IMR-90 (cell line): Measurements from ENCODE around the gene TMEM127. TPM values are rescaled to one million over a fixed set of nuclear protein-coding genes. Genes with fewer than 3 reads are reported as not detected.

Source experiments
- ATAC-seq: fragments of 200-7000 bp; cut with Tn5 transposase; 2 replicates; pipeline ENCODE4 v1.9.1; 2020; ENCODE audit warnings: low read depth, mild to moderate bottlenecking, moderate library complexity
- BruUV-seq: library from RNA; stranded (reverse); fragments of 400-500 nt; replicated peaks from 2 replicates; lab custom pipeline; 2021; lab: Mats Ljungman, UMichigan
- CTCF ChIA-PET: fragments of 300-600 bp; formaldehyde crosslinking; extraction: SDS; loops from one replicate; lab custom pipeline; 2021; ENCODE audit warnings: antibody characterized with exemption; lab: Yijun Ruan, JAX
- POLR2A ChIA-PET: fragments of 300-600 bp; sonication (Branson Sonifier 250); formaldehyde crosslinking; loops from one replicate; lab custom pipeline; 2022; ENCODE audit warnings: antibody characterized with exemption; ENCODE audit not compliant: unreplicated experiment; lab: Charles Lee
- DNase-seq: peaks from one replicate; pipeline ENCODE4 v3.0.0; 2013
- H2AFZ ChIP-seq: replicated peaks from 2 replicates; pipeline ENCODE3; 2013; ENCODE audit warnings: low read length, mild to moderate bottlenecking; ENCODE audit not compliant: poor library complexity
- H2AK5ac ChIP-seq: 2 replicates; pipeline ENCODE4 v1.6.1; 2013; ENCODE audit warnings: low read depth, low read length, inconsistent platforms
- H2AK9ac ChIP-seq: replicated peaks from 2 replicates; pipeline ENCODE3; 2013; ENCODE audit warnings: mild to moderate bottlenecking, low read depth, low read length, moderate library complexity; ENCODE audit not compliant: poor library complexity
- H2BK120ac ChIP-seq: 2 replicates; pipeline ENCODE4 v1.6.1; 2013; ENCODE audit warnings: low read depth, low read length, inconsistent platforms
- H2BK15ac ChIP-seq: 3 replicates; pipeline ENCODE4 v1.6.1; 2013; ENCODE audit warnings: low read depth, low read length, inconsistent platforms
- H2BK20ac ChIP-seq: 2 replicates; pipeline ENCODE4 v1.6.1; 2013; ENCODE audit warnings: low read depth, mild to moderate bottlenecking, inconsistent platforms, low read length, moderate library complexity
- H2BK5ac ChIP-seq: 2 replicates; pipeline ENCODE4 v1.6.1; 2013; ENCODE audit warnings: mild to moderate bottlenecking, low read depth, low read length, inconsistent platforms; ENCODE audit not compliant: poor library complexity, severe bottlenecking
- H3K14ac ChIP-seq: replicated peaks from 2 replicates; pipeline ENCODE4 v1.6.1; 2013; ENCODE audit warnings: low read depth, low read length, inconsistent platforms
- H3K18ac ChIP-seq: 2 replicates; pipeline ENCODE4 v1.6.1; 2013; ENCODE audit warnings: low read depth, low read length, control low read depth
- H3K23ac ChIP-seq: 2 replicates; pipeline ENCODE4 v1.6.1; 2013; ENCODE audit warnings: low read depth, low read length, inconsistent platforms
- H3K27ac ChIP-seq: 2 replicates; pipeline ENCODE4 v1.5.1; 2013; ENCODE audit warnings: mild to moderate bottlenecking, control low read depth, low read length; ENCODE audit not compliant: insufficient read depth
- H3K27me3 ChIP-seq: 2 replicates; pipeline ENCODE4 v1.6.1; 2013; ENCODE audit warnings: low read length; ENCODE audit not compliant: control insufficient read depth, insufficient read depth
- H3K36me3 ChIP-seq: 2 replicates; pipeline ENCODE4 v1.6.1; 2013; ENCODE audit warnings: low read length, mixed read lengths; ENCODE audit not compliant: control insufficient read depth, insufficient read depth
- H3K4ac ChIP-seq: 2 replicates; pipeline ENCODE4 v1.6.1; 2013; ENCODE audit warnings: low read depth, low read length, inconsistent platforms
- H3K4me1 ChIP-seq: 2 replicates; pipeline ENCODE4 v1.6.1; 2013; ENCODE audit warnings: low read length, mixed read lengths; ENCODE audit not compliant: control insufficient read depth, insufficient read depth
- H3K4me2 ChIP-seq: 2 replicates; pipeline ENCODE4 v1.6.1; 2013; ENCODE audit warnings: low read depth, mild to moderate bottlenecking, control low read depth, low read length, moderate library complexity
- H3K4me3 ChIP-seq: 2 replicates; pipeline ENCODE4 v1.5.1; 2013; ENCODE audit warnings: low read depth, mild to moderate bottlenecking, control low read depth, low read length, moderate library complexity; ENCODE audit not compliant: insufficient read depth
- H3K56ac ChIP-seq: 2 replicates; pipeline ENCODE4 v1.6.1; 2013; ENCODE audit warnings: low read length, inconsistent platforms; ENCODE audit not compliant: insufficient read depth; ENCODE audit errors: extremely low read depth
- H3K79me1 ChIP-seq, 2 experiments: 2 replicates each; pipeline ENCODE4 v1.6.1; 2013; ENCODE audit warnings: low read length in 2 of 2, inconsistent platforms in 1 of 2, low read depth in 1 of 2
- H3K9ac ChIP-seq: 2 replicates; pipeline ENCODE4 v1.6.1; 2013; ENCODE audit warnings: low read depth, low read length, control low read depth
- H3K9me1 ChIP-seq: 2 replicates; pipeline ENCODE4 v1.6.1; 2013; ENCODE audit warnings: low read length, inconsistent platforms; ENCODE audit not compliant: insufficient read depth
- H3K9me3 ChIP-seq: 2 replicates; pipeline ENCODE4 v1.6.1; 2013; ENCODE audit warnings: low read length; ENCODE audit not compliant: control insufficient read depth, insufficient read depth
- H4K20me1 ChIP-seq: 2 replicates; pipeline ENCODE4 v1.6.1; 2013; ENCODE audit warnings: low read length, inconsistent platforms; ENCODE audit not compliant: insufficient read depth
- H4K5ac ChIP-seq: 2 replicates; pipeline ENCODE4 v1.6.1; 2013; ENCODE audit warnings: mild to moderate bottlenecking, low read depth, low read length, control low read depth
- H4K8ac ChIP-seq, 2 experiments: 2 replicates each; pipeline ENCODE4 v1.6.1; 2013; ENCODE audit warnings: low read depth in 2 of 2, low read length in 2 of 2, control low read depth in 1 of 2, inconsistent platforms in 1 of 2
- H4K91ac ChIP-seq: 2 replicates; pipeline ENCODE4 v1.6.1; 2013; ENCODE audit warnings: low read depth, low read length, inconsistent platforms; ENCODE audit not compliant: insufficient read depth
- BHLHE40 ChIP-seq: fragments of 150-350 bp; IDR thresholded peaks from 2 replicates; pipeline ENCODE4 v1.6.1; 2016; ENCODE audit warnings: mild to moderate bottlenecking, low read depth, low read length
- CEBPB ChIP-seq: IDR thresholded peaks from 2 replicates; pipeline ENCODE4 v1.6.1; 2012; ENCODE audit warnings: low read depth, low read length, improper control_type of control experiment
- CHD1 ChIP-seq: IDR thresholded peaks from 2 replicates; pipeline ENCODE4 v1.6.1; 2012; ENCODE audit warnings: low read depth, low read length, improper control_type of control experiment
- FOS ChIP-seq: fragments of 150-350 bp; IDR thresholded peaks from 2 replicates; pipeline ENCODE4 v1.6.1; 2016; ENCODE audit warnings: low read depth, low read length
- MAFK ChIP-seq: IDR thresholded peaks from 2 replicates; pipeline ENCODE4 v1.6.1; 2012; ENCODE audit warnings: low read depth, low read length, improper control_type of control experiment
- MAZ ChIP-seq: IDR thresholded peaks from 2 replicates; pipeline ENCODE4 v1.6.1; 2012; ENCODE audit warnings: low read depth, mild to moderate bottlenecking, low read length, improper control_type of control experiment, moderate library complexity, borderline replicate concordance
- MXI1 ChIP-seq: IDR thresholded peaks from 2 replicates; pipeline ENCODE4 v1.6.1; 2012; ENCODE audit warnings: low read depth, mild to moderate bottlenecking, low read length, moderate library complexity, borderline replicate concordance
- NFE2L2 ChIP-seq: fragments of 150-350 bp; IDR thresholded peaks from 2 replicates; pipeline ENCODE4 v1.6.1; 2016; ENCODE audit warnings: low read depth, mild to moderate bottlenecking, low read length
- POLR2A ChIP-seq: IDR thresholded peaks from 2 replicates; pipeline ENCODE4 v1.6.1; 2012; ENCODE audit warnings: mild to moderate bottlenecking, low read depth, low read length
- RAD21 ChIP-seq: IDR thresholded peaks from 2 replicates; pipeline ENCODE4 v1.6.1; 2012; ENCODE audit warnings: low read length, improper control_type of control experiment
- RCOR1 ChIP-seq: IDR thresholded peaks from 2 replicates; pipeline ENCODE4 v1.6.1; 2012; ENCODE audit warnings: mild to moderate bottlenecking, low read length, improper control_type of control experiment; ENCODE audit not compliant: insufficient replicate concordance
- RFX5 ChIP-seq: IDR thresholded peaks from 2 replicates; pipeline ENCODE4 v1.8.0; 2012; ENCODE audit warnings: low read depth, mild to moderate bottlenecking, low read length, moderate library complexity
- SMC3 ChIP-seq: fragments of 150-350 bp; IDR thresholded peaks from 2 replicates; pipeline ENCODE4 v1.6.1; 2016; ENCODE audit warnings: low read depth, mild to moderate bottlenecking, antibody characterized with exemption, low read length, moderate library complexity
- WGBS, 2 experiments: methylation state at CpG; one replicate each; pipeline versions ENCODE4 v1.1.5 to v1.1.7; 2013; ENCODE audit warnings: missing lambda C conversion rate in 2 of 2; ENCODE audit not compliant: insufficient read length in 1 of 2; ENCODE audit errors: extremely low coverage in 2 of 2; 5-methylcytosine and 5-hydroxymethylcytosine counted together
- dilution Hi-C: fragments of 300-500 bp; cut with HindIII; formaldehyde crosslinking; loops from one replicate; pipeline ENCODE4 v1.14.3; 2018; ENCODE audit warnings: low sequenced_read_pairs; ENCODE audit not compliant: unreplicated experiment
- in situ Hi-C: fragments of 300-500 bp; cut with MboI; formaldehyde crosslinking; loops from 3 replicates; pipeline ENCODE4 v1.14.3; 2019; ENCODE audit warnings: low sequenced_read_pairs, inconsistent platforms, mixed read lengths
- intact Hi-C: fragments of 100-400 bp; cut with micrococcal nuclease; formaldehyde crosslinking; loops from 2 replicates; pipeline ENCODE4 v1.10.0; 2022
- polyA plus RNA-seq, 3 experiments: library from polyadenylated mRNA; depleted of rRNA; stranded (reverse); fragments of >200 nt; gene quantifications; 2 replicates each; pipeline ENCODE4 v1.2.3, GENCODE V29; 2012; ENCODE audit warnings: low replicate concordance in 1 of 3
- total RNA-seq: library from RNA; depleted of rRNA; stranded (reverse); fragments of >200 nt; gene quantifications from 2 replicates; pipeline ENCODE4 v1.2.3, GENCODE V29; 2012
- TF ChIP-seq, protein P1 (sequence below): conservative IDR thresholded peaks from 2 replicates; pipeline ENCODE4 v1.5.1; 2012; ENCODE audit warnings: mild to moderate bottlenecking, low read depth, low read length, improper control_type of control experiment
- TF ChIP-seq, protein P2 (sequence below): fragments of 150-350 bp; IDR thresholded peaks from 2 replicates; pipeline ENCODE4 v1.6.1; 2016; ENCODE audit warnings: low read depth, mild to moderate bottlenecking, low read length, moderate library complexity, borderline replicate concordance
- TF ChIP-seq, protein P3 (sequence below): fragments of 150-350 bp; IDR thresholded peaks from 2 replicates; pipeline ENCODE4 v1.6.1; 2017; ENCODE audit warnings: mild to moderate bottlenecking, antibody characterized with exemption, low read length, low read depth

Gene TMEM127
- total and polyA plus RNA-seq, 2 of the 4 experiments (the other 2 are of a cell fraction), result 35.7 to 47.6 TPM

DNA sequence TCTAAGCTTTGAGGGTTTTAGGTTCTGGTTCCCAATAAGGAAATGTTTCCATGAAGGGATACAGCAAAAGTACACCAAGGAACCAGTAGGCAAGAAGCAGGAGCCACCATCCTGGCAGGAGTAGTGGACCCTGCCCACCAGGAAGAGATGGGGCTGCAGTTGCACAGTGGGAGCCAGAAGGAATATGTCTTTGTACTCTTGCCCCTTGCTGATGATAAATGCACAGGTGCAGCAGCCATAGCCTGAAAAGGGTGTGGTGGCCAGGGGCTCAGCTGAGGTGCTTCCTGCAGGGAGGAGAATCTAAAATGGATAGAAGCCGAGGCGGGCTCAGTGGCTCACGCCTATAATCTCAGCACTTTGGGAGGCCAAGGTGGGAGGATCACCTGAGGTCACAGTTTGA lies 27.5 kb downstream of the TMEM127 start:
- in situ Hi-C loops, result no loop called here
- H2BK15ac ChIP-seq, result no peak overlapping the region
- no peak overlapping the region for H3K14ac ChIP-seq
- H3K23ac ChIP-seq, result no peak overlapping the region
- H3K9me1 ChIP-seq, result peaks cover 8% of the 10 kb centered on the region; the same call in 1 of the 2 replicates
- DNase-seq (no peak), ATAC-seq (no peak)
- H3K27ac ChIP-seq, result no peak overlapping the region
- intact Hi-C loops, result no loop called here
- POLR2A ChIA-PET, result no interaction called here
- H2BK5ac ChIP-seq, result no peak overlapping the region
- H2BK20ac ChIP-seq, result no peak overlapping the region
- CTCF ChIA-PET, result no interaction called here
- dilution Hi-C loops, result no loop called here
- H4K91ac ChIP-seq, result no peak overlapping the region
- no TSS peak for BruUV-seq
- H3K79me1 ChIP-seq, result peaks cover 0 to 2% of the 10 kb centered on the region in 2 experiments; a peak in 1 of 4 replicates
- H3K4me2 ChIP-seq, result no peak overlapping the region
- H3K18ac ChIP-seq, result no peak overlapping the region
- no peak overlapping the region for H3K4me3 ChIP-seq
- no peak overlapping the region for H4K5ac ChIP-seq
- H4K20me1 ChIP-seq, result no peaks in the 10 kb centered on the region
- no peak overlapping the region for H3K9ac ChIP-seq
- H4K8ac ChIP-seq, result no peak overlapping the region
- no CpG with 5 or more reads among the region's 3 CpGs for WGBS, 2 experiments
- H2AK5ac ChIP-seq, result no peak overlapping the region
- no peak overlapping the region for H2BK120ac ChIP-seq
- H3K27me3 ChIP-seq, result no peaks in the 10 kb centered on the region
- TF ChIP-seq POLR2A (no peak), MAZ (no peak), NFE2L2 (no peak), SMC3 (no peak), MAFK (no peak), RAD21 (no peak), CHD1 (no peak), RCOR1 (no peak), CEBPB (no peak), MXI1 (no peak), FOS (no peak), BHLHE40 (no peak), RFX5 (no peak)
- TF ChIP-seq, protein P1, sequence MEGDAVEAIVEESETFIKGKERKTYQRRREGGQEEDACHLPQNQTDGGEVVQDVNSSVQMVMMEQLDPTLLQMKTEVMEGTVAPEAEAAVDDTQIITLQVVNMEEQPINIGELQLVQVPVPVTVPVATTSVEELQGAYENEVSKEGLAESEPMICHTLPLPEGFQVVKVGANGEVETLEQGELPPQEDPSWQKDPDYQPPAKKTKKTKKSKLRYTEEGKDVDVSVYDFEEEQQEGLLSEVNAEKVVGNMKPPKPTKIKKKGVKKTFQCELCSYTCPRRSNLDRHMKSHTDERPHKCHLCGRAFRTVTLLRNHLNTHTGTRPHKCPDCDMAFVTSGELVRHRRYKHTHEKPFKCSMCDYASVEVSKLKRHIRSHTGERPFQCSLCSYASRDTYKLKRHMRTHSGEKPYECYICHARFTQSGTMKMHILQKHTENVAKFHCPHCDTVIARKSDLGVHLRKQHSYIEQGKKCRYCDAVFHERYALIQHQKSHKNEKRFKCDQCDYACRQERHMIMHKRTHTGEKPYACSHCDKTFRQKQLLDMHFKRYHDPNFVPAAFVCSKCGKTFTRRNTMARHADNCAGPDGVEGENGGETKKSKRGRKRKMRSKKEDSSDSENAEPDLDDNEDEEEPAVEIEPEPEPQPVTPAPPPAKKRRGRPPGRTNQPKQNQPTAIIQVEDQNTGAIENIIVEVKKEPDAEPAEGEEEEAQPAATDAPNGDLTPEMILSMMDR, result no peak
- TF ChIP-seq, protein P2, sequence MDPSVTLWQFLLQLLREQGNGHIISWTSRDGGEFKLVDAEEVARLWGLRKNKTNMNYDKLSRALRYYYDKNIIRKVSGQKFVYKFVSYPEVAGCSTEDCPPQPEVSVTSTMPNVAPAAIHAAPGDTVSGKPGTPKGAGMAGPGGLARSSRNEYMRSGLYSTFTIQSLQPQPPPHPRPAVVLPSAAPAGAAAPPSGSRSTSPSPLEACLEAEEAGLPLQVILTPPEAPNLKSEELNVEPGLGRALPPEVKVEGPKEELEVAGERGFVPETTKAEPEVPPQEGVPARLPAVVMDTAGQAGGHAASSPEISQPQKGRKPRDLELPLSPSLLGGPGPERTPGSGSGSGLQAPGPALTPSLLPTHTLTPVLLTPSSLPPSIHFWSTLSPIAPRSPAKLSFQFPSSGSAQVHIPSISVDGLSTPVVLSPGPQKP, result no peak
- TF ChIP-seq, protein P3, sequence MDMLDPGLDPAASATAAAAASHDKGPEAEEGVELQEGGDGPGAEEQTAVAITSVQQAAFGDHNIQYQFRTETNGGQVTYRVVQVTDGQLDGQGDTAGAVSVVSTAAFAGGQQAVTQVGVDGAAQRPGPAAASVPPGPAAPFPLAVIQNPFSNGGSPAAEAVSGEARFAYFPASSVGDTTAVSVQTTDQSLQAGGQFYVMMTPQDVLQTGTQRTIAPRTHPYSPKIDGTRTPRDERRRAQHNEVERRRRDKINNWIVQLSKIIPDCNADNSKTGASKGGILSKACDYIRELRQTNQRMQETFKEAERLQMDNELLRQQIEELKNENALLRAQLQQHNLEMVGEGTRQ, result no peak
- H2AK9ac ChIP-seq, result no peak overlapping the region
- no peak overlapping the region for H2AFZ ChIP-seq
- no peaks in the 10 kb centered on the region for H3K9me3 ChIP-seq
- no peak overlapping the region for H3K56ac ChIP-seq
- H3K4ac ChIP-seq, result no peak overlapping the region
- peaks cover 4% of the 10 kb centered on the region for H3K36me3 ChIP-seq
- H3K4me1 ChIP-seq, result peaks cover 3% of the 10 kb centered on the region; the same call in 1 of the 2 replicates
